OCI-LY1 (cell line): ENCODE measurements around the gene SIRPA.

ENCODE experiments used
- H2AFZ ChIP-seq: fragments of 200-600 bp; sonication (generic), shearing (Covaris generic); 2 replicates; pipeline ENCODE4 v1.6.0; 2014; ENCODE audit warnings: antibody characterized with exemption, mild to moderate bottlenecking, low read length
- H3F3A ChIP-seq: fragments of 200-600 bp; sonication (generic), shearing (Covaris generic); 2 replicates; pipeline ENCODE4 v1.6.0; 2014; ENCODE audit warnings: mild to moderate bottlenecking, antibody characterized with exemption, low read length, moderate library complexity; ENCODE audit not compliant: insufficient read depth
- H3K27ac ChIP-seq: fragments of 200-600 bp; sonication (generic); 2 replicates; pipeline ENCODE4 v1.5.1; 2014; ENCODE audit warnings: low read length, mixed run types, mild to moderate bottlenecking, low read depth; ENCODE audit not compliant: poor library complexity, severe bottlenecking
- H3K27me3 ChIP-seq: fragments of 200-600 bp; sonication (generic); 2 replicates; pipeline ENCODE4 v1.6.0; 2014; ENCODE audit warnings: antibody characterized with exemption, mild to moderate bottlenecking, low read length, moderate library complexity; ENCODE audit not compliant: insufficient read depth
- H3K36me3 ChIP-seq: fragments of 200-600 bp; sonication (generic); 2 replicates; pipeline ENCODE4 v1.6.1; 2014; ENCODE audit warnings: mild to moderate bottlenecking, antibody characterized with exemption, low read length, moderate library complexity, mixed read lengths; ENCODE audit not compliant: insufficient read depth
- H3K4me1 ChIP-seq: fragments of 200-600 bp; sonication (generic); 2 replicates; pipeline ENCODE4 v1.5.1; 2014; ENCODE audit warnings: mild to moderate bottlenecking, low read length, moderate library complexity; ENCODE audit not compliant: insufficient read depth, severe bottlenecking
- H3K4me2 ChIP-seq: fragments of 200-600 bp; sonication (generic), shearing (Covaris generic); 2 replicates; pipeline ENCODE4 v1.6.1; 2014; ENCODE audit warnings: low read length
- H3K4me3 ChIP-seq: fragments of 200-600 bp; sonication (generic); 2 replicates; pipeline ENCODE4 v1.5.1; 2014; ENCODE audit warnings: low read length, low read depth, mild to moderate bottlenecking, mixed read lengths; ENCODE audit not compliant: poor library complexity, severe bottlenecking
- H3K79me2 ChIP-seq: fragments of 200-600 bp; shearing (Covaris generic); 2 replicates; pipeline ENCODE4 v1.6.1; 2016; ENCODE audit warnings: mixed run types, low read length, mixed read lengths; ENCODE audit not compliant: insufficient read depth
- H3K9ac ChIP-seq: fragments of 200-600 bp; sonication (generic), shearing (Covaris generic); 2 replicates; pipeline ENCODE4 v1.6.1; 2014; ENCODE audit warnings: mild to moderate bottlenecking, low read length, mixed read lengths
- H3K9me2 ChIP-seq: fragments of 200-600 bp; sonication (generic), shearing (Covaris generic); 2 replicates; pipeline ENCODE4 v1.6.1; 2014; ENCODE audit warnings: low read depth, mild to moderate bottlenecking, low read length, mixed read lengths
- H3K9me3 ChIP-seq: fragments of 200-600 bp; shearing (Covaris generic); 2 replicates; pipeline ENCODE4 v1.6.1; 2014; ENCODE audit warnings: low read length, mixed read lengths
- H4K20me1 ChIP-seq: fragments of 200-600 bp; sonication (generic), shearing (Covaris generic); 2 replicates; pipeline ENCODE4 v1.6.0; 2016; ENCODE audit warnings: mild to moderate bottlenecking, low read length; ENCODE audit not compliant: insufficient read depth
- EZH2 ChIP-seq: fragments of 200-600 bp; sonication (generic), shearing (Covaris generic); IDR thresholded peaks from 2 replicates; pipeline ENCODE4 v1.8.0; 2017; ENCODE audit warnings: borderline replicate concordance, mixed run types, mild to moderate bottlenecking, antibody characterized with exemption, low read length, moderate library complexity, mixed read lengths
- TF ChIP-seq, protein P1 (sequence below): fragments of 200-600 bp; sonication (generic), shearing (Covaris generic); IDR thresholded peaks from 2 replicates; pipeline ENCODE4 v1.5.1; 2017; ENCODE audit warnings: mild to moderate bottlenecking, antibody characterized with exemption, low read length, moderate library complexity, mixed read lengths

The SIRPA gene

DNA sequence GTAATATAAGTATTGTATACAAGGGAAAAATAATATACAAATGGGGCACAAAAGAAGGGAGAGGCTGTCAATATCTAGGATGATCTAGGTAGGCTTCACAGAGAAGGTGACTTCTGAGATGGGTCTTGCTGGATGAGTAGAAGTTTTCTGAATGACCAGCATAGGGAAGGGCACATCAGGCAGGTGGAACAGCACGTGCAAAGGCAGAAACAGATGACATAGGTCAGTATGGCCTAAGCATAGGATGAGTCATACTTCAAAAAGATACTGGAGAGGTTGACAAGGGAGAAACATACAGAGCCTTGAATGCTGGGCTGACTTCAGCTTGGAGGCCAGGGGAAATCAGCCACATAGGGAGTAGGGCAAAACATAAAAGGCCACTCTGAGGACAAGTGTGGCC, 31.9 kb upstream of the SIRPA start:
- Histone ChIP-seq H3K4me1 (no peaks in the 10 kb centered on the region), H3K27ac (no peak overlapping the region), H3F3A (no peaks in the 10 kb centered on the region), H3K9ac (no peak overlapping the region), H3K79me2 (no peaks in the 10 kb centered on the region), H3K4me3 (no peak overlapping the region), H3K4me2 (no peak overlapping the region), H3K36me3 (no peaks in the 10 kb centered on the region), H2AFZ (no peak overlapping the region), H3K9me2 (no peaks in the 10 kb centered on the region), H3K9me3 (no peaks in the 10 kb centered on the region), H3K27me3 (no peaks in the 10 kb centered on the region), H4K20me1 (no peaks in the 10 kb centered on the region)
- TF ChIP-seq, protein P1, sequence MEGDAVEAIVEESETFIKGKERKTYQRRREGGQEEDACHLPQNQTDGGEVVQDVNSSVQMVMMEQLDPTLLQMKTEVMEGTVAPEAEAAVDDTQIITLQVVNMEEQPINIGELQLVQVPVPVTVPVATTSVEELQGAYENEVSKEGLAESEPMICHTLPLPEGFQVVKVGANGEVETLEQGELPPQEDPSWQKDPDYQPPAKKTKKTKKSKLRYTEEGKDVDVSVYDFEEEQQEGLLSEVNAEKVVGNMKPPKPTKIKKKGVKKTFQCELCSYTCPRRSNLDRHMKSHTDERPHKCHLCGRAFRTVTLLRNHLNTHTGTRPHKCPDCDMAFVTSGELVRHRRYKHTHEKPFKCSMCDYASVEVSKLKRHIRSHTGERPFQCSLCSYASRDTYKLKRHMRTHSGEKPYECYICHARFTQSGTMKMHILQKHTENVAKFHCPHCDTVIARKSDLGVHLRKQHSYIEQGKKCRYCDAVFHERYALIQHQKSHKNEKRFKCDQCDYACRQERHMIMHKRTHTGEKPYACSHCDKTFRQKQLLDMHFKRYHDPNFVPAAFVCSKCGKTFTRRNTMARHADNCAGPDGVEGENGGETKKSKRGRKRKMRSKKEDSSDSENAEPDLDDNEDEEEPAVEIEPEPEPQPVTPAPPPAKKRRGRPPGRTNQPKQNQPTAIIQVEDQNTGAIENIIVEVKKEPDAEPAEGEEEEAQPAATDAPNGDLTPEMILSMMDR, result no peak
- TF ChIP-seq EZH2, result no peak

DNA sequence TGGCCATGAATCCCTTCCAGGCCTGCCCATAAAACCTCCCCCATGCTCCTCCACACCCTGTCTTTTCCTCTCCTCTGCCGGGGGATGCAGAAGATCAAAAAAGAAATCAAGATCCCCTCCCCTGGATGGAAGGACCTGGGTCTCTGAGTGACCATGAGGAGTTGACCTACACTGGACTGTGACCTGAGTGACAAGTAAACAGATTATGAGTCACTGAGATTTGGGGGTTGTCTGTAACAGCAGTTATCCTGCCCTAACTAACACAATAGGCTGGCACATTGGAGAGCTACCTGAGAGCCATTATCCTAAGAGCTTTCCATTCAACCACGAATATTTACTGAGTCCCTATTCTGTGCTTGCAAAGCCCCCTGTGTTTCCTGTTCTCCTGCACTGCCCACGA, 28.4 kb upstream of the SIRPA start:
- no peak overlapping the region for H3K9ac ChIP-seq
- H3K36me3 ChIP-seq, result no peaks in the 10 kb centered on the region
- H3K27me3 ChIP-seq, result no peaks in the 10 kb centered on the region
- H3K4me1 ChIP-seq, result no peaks in the 10 kb centered on the region
- H3F3A ChIP-seq, result no peaks in the 10 kb centered on the region
- H4K20me1 ChIP-seq, result no peaks in the 10 kb centered on the region
- no peaks in the 10 kb centered on the region for H3K9me2 ChIP-seq
- no peak overlapping the region for H3K4me2 ChIP-seq
- H3K79me2 ChIP-seq, result no peaks in the 10 kb centered on the region
- TF ChIP-seq, protein P1, result no peak
- TF ChIP-seq EZH2, result no peak
- no peaks in the 10 kb centered on the region for H3K9me3 ChIP-seq
- no peak overlapping the region for H3K4me3 ChIP-seq
- no peak overlapping the region for H3K27ac ChIP-seq
- no peak overlapping the region for H2AFZ ChIP-seq

DNA sequence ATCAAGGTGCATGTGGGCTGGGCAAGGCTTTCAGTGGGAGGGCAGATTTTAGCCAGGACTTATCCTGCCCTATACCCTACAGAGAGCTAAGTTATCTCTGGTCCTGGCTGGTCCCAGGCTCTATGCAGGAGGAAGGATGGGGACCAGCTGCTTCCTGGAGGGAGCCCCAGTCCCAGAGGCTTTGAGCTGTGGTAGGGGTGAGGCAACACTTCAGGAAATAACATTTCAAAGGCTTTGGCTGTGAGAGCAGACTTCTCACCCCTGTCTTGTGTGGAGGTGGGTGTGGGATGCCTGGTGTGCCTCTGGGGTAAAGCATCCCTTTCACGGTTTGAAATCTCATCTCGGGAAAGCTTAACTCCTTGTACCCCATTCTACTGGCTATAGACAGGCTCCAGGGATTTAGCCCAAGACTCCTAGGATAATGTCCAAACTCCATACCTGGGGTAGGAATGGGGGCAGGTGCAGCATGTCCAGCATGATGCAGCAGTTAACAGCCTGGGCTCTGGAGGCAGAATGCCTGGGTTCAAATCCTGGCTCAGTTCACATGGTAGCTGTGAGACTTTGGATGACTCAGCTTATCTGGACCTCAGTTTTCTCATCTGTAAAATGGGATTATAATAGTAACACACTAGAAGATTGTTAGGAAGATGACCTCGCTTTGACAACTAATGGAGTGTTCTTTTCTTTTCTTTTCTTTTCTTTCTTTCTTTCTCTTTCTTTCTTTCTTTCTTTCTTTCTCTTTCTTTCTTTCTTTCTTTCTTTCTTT, 27.5 kb upstream of the SIRPA start:
- Histone ChIP-seq H3K27ac (no peak overlapping the region), H3K9me3 (no peaks in the 10 kb centered on the region), H2AFZ (no peak overlapping the region), H3F3A (no peaks in the 10 kb centered on the region), H3K9me2 (no peaks in the 10 kb centered on the region), H3K4me1 (no peaks in the 10 kb centered on the region), H3K27me3 (no peaks in the 10 kb centered on the region), H4K20me1 (no peaks in the 10 kb centered on the region), H3K4me2 (no peak overlapping the region), H3K9ac (no peak overlapping the region), H3K79me2 (no peaks in the 10 kb centered on the region), H3K4me3 (no peak overlapping the region), H3K36me3 (no peaks in the 10 kb centered on the region)
- TF ChIP-seq EZH2, result no peak
- TF ChIP-seq, protein P1, result no peak
